ENCODE results near the gene RAB9A. TPM values are rescaled to one million over a fixed set of nuclear protein-coding genes. Genes with fewer than 3 reads are reported as not detected.

The RAB9A gene
- total RNA-seq, 1 donor from 2014 or later = 33.6 TPM

DNA sequence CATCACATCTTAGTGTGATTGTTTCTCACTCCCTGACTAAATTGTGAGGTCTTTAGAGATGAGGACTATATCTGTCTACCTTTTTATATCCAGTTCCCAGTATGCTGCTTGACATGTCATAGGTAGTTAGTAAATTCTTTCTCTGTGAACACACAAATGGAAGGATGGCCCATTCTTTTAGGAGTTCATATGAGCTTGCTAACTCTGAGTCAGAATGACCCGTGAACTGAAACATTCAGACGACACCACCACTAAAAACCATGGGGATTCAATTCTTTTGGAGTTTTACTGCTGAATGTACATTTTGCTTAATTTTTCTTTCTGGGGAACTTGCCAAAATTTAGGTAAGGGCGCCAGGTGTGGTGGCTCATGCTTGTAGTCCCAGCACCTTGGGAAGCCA lies 59.6 kb downstream of the RAB9A start:
- DNase-seq (ENCODE audit: low read depth) = no peak
- TF ChIP-seq, protein P1, sequence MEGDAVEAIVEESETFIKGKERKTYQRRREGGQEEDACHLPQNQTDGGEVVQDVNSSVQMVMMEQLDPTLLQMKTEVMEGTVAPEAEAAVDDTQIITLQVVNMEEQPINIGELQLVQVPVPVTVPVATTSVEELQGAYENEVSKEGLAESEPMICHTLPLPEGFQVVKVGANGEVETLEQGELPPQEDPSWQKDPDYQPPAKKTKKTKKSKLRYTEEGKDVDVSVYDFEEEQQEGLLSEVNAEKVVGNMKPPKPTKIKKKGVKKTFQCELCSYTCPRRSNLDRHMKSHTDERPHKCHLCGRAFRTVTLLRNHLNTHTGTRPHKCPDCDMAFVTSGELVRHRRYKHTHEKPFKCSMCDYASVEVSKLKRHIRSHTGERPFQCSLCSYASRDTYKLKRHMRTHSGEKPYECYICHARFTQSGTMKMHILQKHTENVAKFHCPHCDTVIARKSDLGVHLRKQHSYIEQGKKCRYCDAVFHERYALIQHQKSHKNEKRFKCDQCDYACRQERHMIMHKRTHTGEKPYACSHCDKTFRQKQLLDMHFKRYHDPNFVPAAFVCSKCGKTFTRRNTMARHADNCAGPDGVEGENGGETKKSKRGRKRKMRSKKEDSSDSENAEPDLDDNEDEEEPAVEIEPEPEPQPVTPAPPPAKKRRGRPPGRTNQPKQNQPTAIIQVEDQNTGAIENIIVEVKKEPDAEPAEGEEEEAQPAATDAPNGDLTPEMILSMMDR (conservative IDR thresholded peaks at IDR 0.05; ENCODE audit: low read depth, low read length) = no peak

DNA sequence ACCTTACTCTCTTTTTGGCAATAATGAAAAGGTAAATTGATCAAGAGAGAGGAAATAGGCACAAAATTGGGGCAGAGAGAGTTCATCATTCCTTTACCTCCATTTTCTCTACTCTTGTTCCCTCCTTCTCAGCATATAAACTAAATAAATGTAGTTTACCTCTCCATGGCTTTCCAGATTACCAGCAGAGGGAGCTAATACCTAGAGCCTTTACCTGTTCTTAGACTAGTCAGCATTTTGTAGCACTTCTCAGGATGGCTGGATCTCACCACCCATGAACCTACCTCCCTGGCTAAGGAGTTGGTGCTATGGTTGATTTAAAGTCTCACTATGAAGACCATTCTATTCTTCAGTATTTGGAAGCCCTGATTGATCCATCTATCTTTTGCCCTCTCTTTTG lies 61.3 kb downstream of the RAB9A start:
- no peak overlapping the region for H3K4me3 ChIP-seq (ENCODE audit: low read depth, low read length)
- TF ChIP-seq, protein P1 (conservative IDR thresholded peaks at IDR 0.05; ENCODE audit: low read depth, low read length) = peak; percentile 65
- no peak for DNase-seq (ENCODE audit: low read depth)

More for the DNA sequence above, 59.6 kb downstream of the RAB9A start:
- H3K4me3 ChIP-seq (ENCODE audit: low read depth, low read length) = no peak overlapping the region

- DNase-seq (ENCODE audit: low read depth) = no peak
- TF ChIP-seq, protein P1 (conservative IDR thresholded peaks at IDR 0.05; ENCODE audit: low read depth, low read length) = no peak
- no peak overlapping the region for H3K4me3 ChIP-seq (ENCODE audit: low read depth, low read length)
These were observed 61.9 kb downstream of the RAB9A start for GRCh38 chrX:13750812-13751211.

DNA sequence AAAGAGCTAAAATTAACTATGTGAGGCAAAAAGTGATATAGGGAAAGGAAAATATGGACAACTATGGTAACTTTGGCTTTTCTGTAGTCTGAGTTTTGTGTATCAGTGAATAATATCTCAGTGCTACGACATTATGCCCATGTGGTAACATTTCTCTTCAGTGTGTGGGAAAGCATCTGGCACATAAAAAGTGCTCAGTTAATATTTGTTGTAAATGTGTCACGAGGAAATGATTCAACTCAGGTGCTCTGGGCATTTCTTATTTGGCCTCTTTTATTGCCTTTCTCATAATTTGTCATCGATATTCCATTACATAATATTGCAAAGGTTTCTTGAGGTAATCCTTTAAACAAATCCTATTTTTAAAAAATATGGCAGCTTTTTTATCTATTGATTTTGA lies 63.2 kb downstream of the RAB9A start:
- TF ChIP-seq, protein P1 (conservative IDR thresholded peaks at IDR 0.05; ENCODE audit: low read depth, low read length) = no peak
- no peak for DNase-seq (ENCODE audit: low read depth)

GRCh38 chrX:13752646-13753045 lies 63.7 kb downstream of the RAB9A start:
- no peak overlapping the region for H3K4me3 ChIP-seq (ENCODE audit: low read depth, low read length)
- TF ChIP-seq, protein P1 (conservative IDR thresholded peaks at IDR 0.05; ENCODE audit: low read depth, low read length) = no peak
- no peak for DNase-seq (ENCODE audit: low read depth)

More for the DNA sequence above, 63.2 kb downstream of the RAB9A start:
- H3K4me3 ChIP-seq (ENCODE audit: low read depth, low read length) = no peak overlapping the region

GRCh38 chrX:13754765-13755164 lies 65.8 kb downstream of the RAB9A start:
- no peak for DNase-seq (ENCODE audit: low read depth)
- no peak overlapping the region for H3K4me3 ChIP-seq (ENCODE audit: low read depth, low read length)
- TF ChIP-seq, protein P1 (conservative IDR thresholded peaks at IDR 0.05; ENCODE audit: low read depth, low read length) = no peak

DNA sequence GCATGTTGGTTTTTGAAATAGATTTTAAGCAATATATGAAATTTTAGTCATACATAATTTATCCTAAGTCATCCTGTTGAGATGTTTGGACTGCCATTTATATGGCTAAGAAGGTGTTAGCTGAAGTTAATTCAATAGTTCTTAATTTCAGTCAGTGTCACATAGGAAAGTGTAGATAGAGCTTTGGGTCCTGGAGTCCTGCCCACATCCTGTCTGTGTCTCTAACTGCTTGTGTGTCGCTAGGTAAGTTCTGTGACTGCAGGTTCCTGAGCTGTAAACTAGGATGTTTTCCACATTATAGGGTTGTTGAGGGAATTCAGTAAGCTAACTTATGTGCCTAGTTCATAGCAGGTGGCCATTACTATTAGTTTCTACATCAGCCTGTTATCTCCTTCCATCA lies 66.3 kb downstream of the RAB9A start:
- TF ChIP-seq, protein P1 (conservative IDR thresholded peaks at IDR 0.05; ENCODE audit: low read depth, low read length) = no peak

More for the DNA sequence above, 66.3 kb downstream of the RAB9A start:
- DNase-seq (ENCODE audit: low read depth) = no peak
- no peak overlapping the region for H3K4me3 ChIP-seq (ENCODE audit: low read depth, low read length)

Measured in epithelial cell of proximal tubule (primary cell).